Osteoblast (primary cell): Measurements from ENCODE around the gene BCL3. TPM values are rescaled to one million over a fixed set of nuclear protein-coding genes. Genes with fewer than 3 reads are reported as not detected.

ENCODE experiments used
- DNase-seq: peaks from one replicate; pipeline ENCODE4 v3.0.0; 2011; ENCODE audit warnings: low spot score, mixed read lengths; ENCODE audit not compliant: insufficient read length; ENCODE audit errors: missing footprints
- H2AFZ ChIP-seq: 2 replicates; pipeline ENCODE4 v1.6.0; 2011; ENCODE audit warnings: mild to moderate bottlenecking, low read length
- H3K27ac ChIP-seq: 2 replicates; pipeline ENCODE4 v1.5.1; 2011; ENCODE audit warnings: mild to moderate bottlenecking, low read depth, low read length, moderate library complexity
- H3K27me3 ChIP-seq: 2 replicates; pipeline ENCODE4 v1.6.0; 2012; ENCODE audit warnings: mild to moderate bottlenecking, control low read depth, inconsistent platforms, low read length, moderate library complexity; ENCODE audit not compliant: insufficient read depth
- H3K36me3 ChIP-seq: 2 replicates; pipeline ENCODE4 v1.5.1; 2011; ENCODE audit warnings: mild to moderate bottlenecking, low read length, control low read depth, moderate library complexity; ENCODE audit not compliant: insufficient read depth
- H3K4me1 ChIP-seq: 2 replicates; pipeline ENCODE4 v1.5.1; 2011; ENCODE audit warnings: mild to moderate bottlenecking, low read length, control low read depth, moderate library complexity; ENCODE audit not compliant: insufficient read depth
- H3K4me2 ChIP-seq: 2 replicates; pipeline ENCODE4 v1.6.0; 2011; ENCODE audit warnings: mild to moderate bottlenecking, low read length; ENCODE audit not compliant: insufficient read depth
- H3K4me3 ChIP-seq: fragments of 200-600 bp; sonication (generic); 3 replicates; pipeline ENCODE4 v1.5.1; 2012; ENCODE audit warnings: mild to moderate bottlenecking, low read length, inconsistent platforms; ENCODE audit not compliant: insufficient read depth
- H3K79me2 ChIP-seq: 2 replicates; pipeline ENCODE4 v1.6.0; 2012; ENCODE audit warnings: mild to moderate bottlenecking, low read length, control low read depth, inconsistent platforms; ENCODE audit not compliant: insufficient read depth
- H3K9me3 ChIP-seq: 2 replicates; pipeline ENCODE4 v1.5.1; 2011; ENCODE audit warnings: low read depth, low read length, control low read depth
- H4K20me1 ChIP-seq: 2 replicates; pipeline ENCODE4 v1.6.0; 2012; ENCODE audit warnings: mild to moderate bottlenecking, low read length, control low read depth; ENCODE audit not compliant: insufficient read depth
- CTCF ChIP-seq: IDR thresholded peaks from 2 replicates; pipeline ENCODE4 v1.5.1; 2011; ENCODE audit warnings: mild to moderate bottlenecking, low read depth, low read length, moderate library complexity; ENCODE audit errors: extremely low read depth
- total RNA-seq: library from RNA; depleted of rRNA; stranded (reverse); fragments of >200 nt; gene quantifications from 2 replicates; pipeline ENCODE4 v1.2.3, GENCODE V29; 2012

The BCL3 gene
- total RNA-seq, 1 donor: 7.2 TPM

DNA sequence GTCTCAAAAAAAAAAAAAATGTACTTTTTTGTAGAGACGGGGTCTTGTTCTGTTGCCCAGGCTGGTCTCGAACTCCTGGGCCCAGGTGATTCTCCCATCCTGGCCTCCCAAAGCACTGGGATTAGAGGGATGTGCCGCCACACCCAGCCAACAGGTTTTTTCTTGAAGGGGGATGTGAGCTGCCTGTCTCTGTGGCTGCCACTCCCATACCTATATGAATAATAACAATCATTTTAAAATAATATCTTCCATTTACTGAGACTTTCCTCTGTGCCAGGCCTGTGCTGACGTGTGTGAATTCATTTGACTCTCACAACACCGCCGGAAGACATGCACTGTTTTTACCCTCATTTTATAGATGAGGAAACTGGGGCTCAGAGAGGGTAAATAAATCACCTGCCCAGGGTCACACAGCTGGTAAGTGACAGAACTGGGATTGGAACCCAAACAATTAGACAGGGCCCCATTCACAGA, 7.2 kb upstream of the BCL3 start:
- H3K79me2 ChIP-seq: no peaks in the 10 kb centered on the region
- H3K36me3 ChIP-seq: no peaks in the 10 kb centered on the region
- H3K9me3 ChIP-seq: no peaks in the 10 kb centered on the region
- no peak overlapping the region for H3K4me3 ChIP-seq
- H2AFZ ChIP-seq: no peak overlapping the region
- H3K27ac ChIP-seq: peak overlapping the region; percentile 97
- H3K4me2 ChIP-seq: peak overlapping the region; percentile 45
- H3K27me3 ChIP-seq: no peaks in the 10 kb centered on the region
- no peak for DNase-seq
- no peaks in the 10 kb centered on the region for H4K20me1 ChIP-seq
- no peak for TF ChIP-seq CTCF
- peaks cover 65% of the 10 kb centered on the region for H3K4me1 ChIP-seq

- peak overlapping the region; percentile 65 for H3K4me2 ChIP-seq
- H3K27ac ChIP-seq: peak overlapping the region; percentile 98
- H4K20me1 ChIP-seq: no peaks in the 10 kb centered on the region
- H3K4me1 ChIP-seq: peaks cover 61% of the 10 kb centered on the region
- DNase-seq: peak; percentile 98
- H3K27me3 ChIP-seq: no peaks in the 10 kb centered on the region
- H3K79me2 ChIP-seq: no peaks in the 10 kb centered on the region
- peak overlapping the region; percentile 33 for H3K4me3 ChIP-seq
- TF ChIP-seq CTCF: no peak
- peak overlapping the region; percentile 70 for H2AFZ ChIP-seq
- no peaks in the 10 kb centered on the region for H3K36me3 ChIP-seq
- no peaks in the 10 kb centered on the region for H3K9me3 ChIP-seq
Observed at GRCh38 chr19:44741841-44742329, 6.6 kb upstream of the BCL3 start.

DNA sequence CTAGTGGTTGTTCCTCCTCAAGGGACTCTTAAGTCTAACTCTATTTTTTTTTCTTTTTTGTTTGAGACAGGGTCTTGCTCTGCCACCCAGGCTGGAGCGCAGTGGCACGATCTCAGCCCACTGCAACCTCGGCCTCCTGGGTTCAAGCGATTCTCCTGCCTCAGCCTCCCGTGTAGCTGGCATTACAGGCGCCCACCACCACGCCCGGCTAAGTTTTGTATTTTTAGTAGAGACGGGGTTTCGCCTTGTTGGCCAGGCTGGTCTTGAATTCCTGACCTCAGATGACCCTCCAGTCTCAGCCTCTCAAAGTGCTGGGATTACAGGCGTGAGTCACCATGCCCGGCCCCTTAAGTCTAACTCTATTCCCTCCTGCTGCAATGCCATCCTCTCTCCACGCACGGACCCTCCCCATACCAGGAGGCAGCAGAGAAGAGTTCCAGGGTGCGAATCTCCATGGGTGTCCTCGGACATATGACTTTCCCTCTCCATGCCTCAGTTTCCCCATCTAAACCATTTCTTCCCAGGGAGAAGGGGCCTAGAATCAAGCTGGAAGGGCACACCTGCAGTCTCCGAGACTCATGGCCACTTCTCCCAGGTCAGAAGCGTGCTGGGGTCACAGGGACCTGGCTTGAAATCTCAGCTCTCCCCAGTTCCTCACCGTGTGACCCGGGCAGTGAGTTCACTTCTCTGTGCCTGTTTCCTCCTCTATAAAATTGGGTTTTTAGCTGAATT, 6.0 kb upstream of the BCL3 start:
- TF ChIP-seq CTCF: no peak
- Histone ChIP-seq H3K4me1 (peaks cover 59% of the 10 kb centered on the region), H2AFZ (peak overlapping the region; percentile 70), H3K27ac (peak overlapping the region; percentile 98), H3K4me2 (peak overlapping the region; percentile 65), H4K20me1 (no peaks in the 10 kb centered on the region), H3K4me3 (peak overlapping the region; percentile 45), H3K79me2 (no peaks in the 10 kb centered on the region), H3K36me3 (no peaks in the 10 kb centered on the region), H3K9me3 (no peaks in the 10 kb centered on the region), H3K27me3 (no peaks in the 10 kb centered on the region)
- peak; percentile 69 for DNase-seq

GRCh38 chr19:44744871-44745332, 3.6 kb upstream of the BCL3 start:
- peaks cover 2% of the 10 kb centered on the region for H3K36me3 ChIP-seq
- H3K9me3 ChIP-seq: no peaks in the 10 kb centered on the region
- DNase-seq: no peak
- H4K20me1 ChIP-seq: peaks cover 4% of the 10 kb centered on the region
- TF ChIP-seq CTCF: no peak
- H3K79me2 ChIP-seq: peaks cover 12% of the 10 kb centered on the region
- H3K27ac ChIP-seq: peak overlapping the region; percentile 84
- H3K4me1 ChIP-seq: peaks cover 51% of the 10 kb centered on the region
- no peaks in the 10 kb centered on the region for H3K27me3 ChIP-seq
- H3K4me3 ChIP-seq: no peak overlapping the region
- no peak overlapping the region for H2AFZ ChIP-seq
- no peak overlapping the region for H3K4me2 ChIP-seq
